ENCODE data around the gene KPNB1.

DNA sequence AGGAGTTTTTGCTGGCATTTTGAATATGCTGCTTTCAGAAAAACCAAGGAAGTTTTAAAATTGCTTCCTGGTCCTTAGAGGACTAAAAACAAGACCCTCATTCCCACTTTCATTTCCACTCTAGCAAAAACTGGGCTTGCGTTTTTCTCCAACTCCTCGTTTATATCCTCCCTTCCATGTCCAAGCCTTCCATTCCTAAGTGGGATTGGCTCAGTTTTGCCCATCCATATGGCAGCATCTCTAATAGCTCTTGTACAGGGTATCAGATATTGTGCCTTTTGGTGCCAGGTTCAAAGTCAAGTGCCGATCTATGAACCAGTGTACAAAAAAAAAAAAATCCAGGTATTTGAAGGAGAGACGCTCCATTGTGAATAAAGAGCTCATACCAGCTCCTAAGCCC is 34.3 kb downstream of the KPNB1 start:
- TF ChIP-seq RAD21 (IDR thresholded peaks at IDR 0.05; ENCODE audit: low read depth) (no peak), CEBPB (IDR thresholded peaks at IDR 0.05) (no peak), REST (IDR thresholded peaks at IDR 0.05; ENCODE audit: low read depth) (no peak)

All from Ishikawa (cell line).